Activated CD8-positive, alpha-beta memory T cell treated with anti-CD3 and anti-CD28 coated beads for 36 hours (primary cell): Measurements from ENCODE around the gene EBF4. TPM values are rescaled to one million over a fixed set of nuclear protein-coding genes. Genes with fewer than 3 reads are reported as not detected.

ENCODE experiments used
- CTCF ChIA-PET: fragments of 350-600 bp; sonication (Branson Sonifier 250); formaldehyde crosslinking; loops from one replicate; lab custom pipeline; 2021; ENCODE audit warnings: antibody characterized with exemption; lab: Charles Lee
- POLR2A ChIA-PET: fragments of 350-600 bp; sonication (Branson Sonifier 250); formaldehyde crosslinking; loops from one replicate; lab custom pipeline; 2021; ENCODE audit warnings: antibody characterized with exemption; lab: Charles Lee
- total RNA-seq, 2 experiments: library from RNA; stranded (reverse); gene quantifications; one replicate each; pipeline ENCODE4 v1.2.3, GENCODE V29; 2021

EBF4 gene
- total RNA-seq, 2 experiments from 2014 or later: 0.61 to 0.74 TPM

- ChIA-PET CTCF (interaction anchor here (0.9 to 2.4 kb wide), 7 partner anchors 16 to 137 kb away, joined by 3 to 10 read pairs (median 4); no protein-coding TSS in a partner anchor), POLR2A (no interaction called here)
Measured at GRCh38 chr20:2713285-2713684, 20.7 kb downstream of the EBF4 start.

- ChIA-PET CTCF (interaction anchor here (0.6 to 4.2 kb wide), 5 partner anchors 12 to 225 kb away, joined by 3 to 35 read pairs (median 3); no protein-coding TSS in a partner anchor), POLR2A (interaction anchor here (0.7 kb wide), 1 partner anchor 77 kb away, joined by 3 read pairs; no protein-coding TSS in a partner anchor)
Measured at GRCh38 chr20:2729251-2729713, 36.7 kb downstream of the EBF4 start.

GRCh38 chr20:2729791-2730190, 37.2 kb downstream of the EBF4 start:
- CTCF ChIA-PET: interaction anchor here (0.6 to 4.2 kb wide), 5 partner anchors 12 to 225 kb away, joined by 3 to 35 read pairs (median 3); no protein-coding TSS in a partner anchor
- POLR2A ChIA-PET: interaction anchor here (0.7 kb wide), 1 partner anchor 78 kb away, joined by 3 read pairs; no protein-coding TSS in a partner anchor

GRCh38 chr20:2734899-2735298, 42.3 kb downstream of the EBF4 start:
- ChIA-PET CTCF (no interaction called here), POLR2A (no interaction called here)

- CTCF ChIA-PET: interaction anchor here (0.9 to 1.2 kb wide), 2 partner anchors 10 to 28 kb away, joined by 3 to 4 read pairs; no protein-coding TSS in a partner anchor
- POLR2A ChIA-PET: no interaction called here
Measured at GRCh38 chr20:2736441-2736840, 43.9 kb downstream of the EBF4 start.

GRCh38 chr20:2738331-2739041, 45.9 kb downstream of the EBF4 start:
- ChIA-PET POLR2A (no interaction called here), CTCF (interaction anchor here (1.6 kb wide), 1 partner anchor 25 kb away, joined by 4 read pairs; no protein-coding TSS in a partner anchor)

DNA sequence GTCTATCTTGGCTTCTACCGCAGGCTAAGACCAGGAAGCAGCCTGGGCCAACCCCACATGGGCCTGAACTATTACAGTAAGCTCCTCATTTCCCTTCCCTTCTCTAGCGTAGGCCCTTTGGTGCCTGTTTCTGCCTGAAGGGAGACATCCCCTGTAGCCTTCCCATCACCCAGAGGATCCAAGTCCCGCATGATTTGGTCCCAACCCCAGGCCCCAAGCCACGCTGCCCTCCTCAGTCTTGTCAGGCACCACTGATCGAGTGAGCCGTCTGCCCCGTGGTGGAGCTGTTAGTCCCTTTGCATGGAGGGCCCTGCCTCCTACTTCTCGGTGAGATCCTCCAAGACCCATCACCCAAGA, 46.4 kb downstream of the EBF4 start:
- CTCF ChIA-PET: interaction anchor here (1.6 kb wide), 1 partner anchor 26 kb away, joined by 4 read pairs; no protein-coding TSS in a partner anchor

GRCh38 chr20:2740702-2741101, 48.1 kb downstream of the EBF4 start:
- ChIA-PET POLR2A (interaction anchor here (1.9 kb wide), 1 partner anchor 88 kb away, joined by 5 read pairs; the partner anchor contains the start of gene NOP56), CTCF (interaction anchor here (1.1 to 5.1 kb wide), 6 partner anchors 10 to 216 kb away, joined by 3 to 35 read pairs (median 8); no protein-coding TSS in a partner anchor)

More for the DNA sequence above, 46.4 kb downstream of the EBF4 start:
- POLR2A ChIA-PET: no interaction called here

GRCh38 chr20:2741463-2741862, 48.9 kb downstream of the EBF4 start:
- POLR2A ChIA-PET: interaction anchor here (0.6 to 1.9 kb wide), 2 partner anchors 89 to 1030 kb away, joined by 3 to 5 read pairs; partner anchors contain the start of gene NOP56
- CTCF ChIA-PET: interaction anchor here (0.6 to 5.1 kb wide), 12 partner anchors 11 to 217 kb away, joined by 3 to 35 read pairs (median 5); partner anchors contain the start of gene NOP56

GRCh38 chr20:2741881-2742280, 49.3 kb downstream of the EBF4 start:
- ChIA-PET CTCF (interaction anchor here (1.1 to 5.1 kb wide), 11 partner anchors 11 to 218 kb away, joined by 3 to 35 read pairs (median 6); partner anchors contain the start of gene NOP56), POLR2A (interaction anchor here (0.6 to 1.9 kb wide), 2 partner anchors 90 to 1030 kb away, joined by 3 to 5 read pairs; partner anchors contain the start of gene NOP56)

DNA sequence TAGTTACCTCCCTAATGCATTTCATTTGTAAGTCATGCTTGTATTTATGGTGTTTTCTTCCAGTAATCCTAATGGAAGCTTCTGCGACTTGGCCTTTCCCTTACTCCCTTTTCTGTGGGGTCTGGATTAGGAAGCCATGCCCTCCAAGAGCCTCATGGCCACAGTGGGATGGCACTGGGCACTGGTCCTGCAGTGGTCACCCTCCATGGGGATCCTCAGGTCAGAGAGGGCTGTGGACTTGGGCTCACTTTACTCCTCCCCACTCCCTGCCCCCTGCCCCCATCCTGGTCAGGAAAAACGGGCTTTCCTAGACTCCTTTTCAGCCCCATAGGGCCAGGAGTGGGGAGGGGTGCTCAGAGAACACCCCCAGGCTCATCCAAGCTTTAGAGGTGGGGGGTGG, 49.9 kb downstream of the EBF4 start:
- CTCF ChIA-PET: interaction anchor here (1.2 to 5.1 kb wide), 10 partner anchors 9 to 90 kb away, joined by 3 to 35 read pairs (median 6); partner anchors contain the start of gene NOP56
- POLR2A ChIA-PET: interaction anchor here (1.9 kb wide), 1 partner anchor 90 kb away, joined by 5 read pairs; the partner anchor contains the start of gene NOP56

DNA sequence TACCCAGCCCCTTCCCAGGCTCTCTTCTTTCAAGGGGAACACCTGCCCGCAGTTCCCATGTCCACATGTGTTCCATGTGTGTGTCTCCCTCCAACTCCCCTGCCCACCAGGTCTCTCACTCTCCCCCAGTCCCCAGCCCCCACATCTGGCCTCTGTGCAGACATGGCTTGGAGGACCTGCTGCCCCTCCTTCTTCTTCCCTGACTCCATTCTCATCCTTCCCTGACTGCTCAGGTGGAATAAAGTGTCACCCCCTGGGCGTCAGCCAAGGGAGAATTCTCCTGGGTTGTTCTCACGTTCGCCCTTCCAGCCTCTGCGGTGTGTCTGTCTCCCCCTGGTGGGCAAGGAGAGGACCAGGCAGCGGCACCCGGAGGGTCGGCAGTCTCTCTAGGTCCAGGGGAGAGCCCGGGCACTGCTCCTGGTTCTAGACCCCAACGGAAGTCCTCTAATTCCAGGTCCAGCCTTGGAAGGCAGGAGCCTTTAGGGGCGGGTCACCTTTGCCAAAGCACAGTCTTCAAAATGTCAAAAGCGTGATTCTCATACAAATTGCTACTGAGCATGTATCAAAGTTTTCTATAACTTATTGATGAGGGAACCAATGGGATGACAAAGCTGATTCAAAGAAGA, 50.5 kb downstream of the EBF4 start:
- ChIA-PET POLR2A (no interaction called here), CTCF (interaction anchor here (0.7 to 5.1 kb wide), 11 partner anchors 9 to 594 kb away, joined by 3 to 35 read pairs (median 5); no protein-coding TSS in a partner anchor)

- POLR2A ChIA-PET: no interaction called here
Measured at GRCh38 chr20:2745060-2745910, 52.7 kb downstream of the EBF4 start.

GRCh38 chr20:2745936-2746635, 53.5 kb downstream of the EBF4 start:
- POLR2A ChIA-PET: no interaction called here
- CTCF ChIA-PET: no interaction called here

More at GRCh38 chr20:2745060-2745910, 52.7 kb downstream of the EBF4 start:
- CTCF ChIA-PET: no interaction called here

DNA sequence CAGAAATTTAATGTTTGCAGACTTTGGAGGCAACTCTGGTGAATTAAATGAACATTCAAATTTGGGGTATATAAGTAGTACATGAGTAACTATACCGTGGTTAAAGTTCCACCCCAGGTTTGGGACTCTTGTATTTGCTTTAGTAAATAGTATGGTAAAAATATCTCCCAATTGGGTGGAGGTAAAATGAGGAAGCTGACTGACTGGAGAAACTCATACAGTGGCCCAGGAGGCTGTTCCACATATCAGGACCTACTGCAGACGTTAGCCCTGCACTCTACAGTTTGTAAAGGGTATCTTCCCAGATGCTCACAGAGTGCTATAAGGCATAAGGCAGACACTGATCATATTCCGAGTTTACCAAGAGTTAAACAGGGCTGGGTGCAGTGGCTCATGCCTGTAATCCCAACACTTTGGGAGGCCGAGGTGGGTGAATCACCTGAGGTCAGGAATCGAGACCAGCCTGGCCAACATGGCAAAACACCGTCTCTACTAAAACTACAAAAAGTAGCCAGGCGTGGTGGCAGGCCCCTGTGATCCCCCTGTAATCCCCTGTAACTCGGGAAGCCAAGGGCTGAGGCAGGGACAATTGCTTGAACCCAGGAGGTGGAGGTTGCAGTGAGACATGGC, 54.2 kb downstream of the EBF4 start:
- POLR2A ChIA-PET: no interaction called here
- CTCF ChIA-PET: no interaction called here

DNA sequence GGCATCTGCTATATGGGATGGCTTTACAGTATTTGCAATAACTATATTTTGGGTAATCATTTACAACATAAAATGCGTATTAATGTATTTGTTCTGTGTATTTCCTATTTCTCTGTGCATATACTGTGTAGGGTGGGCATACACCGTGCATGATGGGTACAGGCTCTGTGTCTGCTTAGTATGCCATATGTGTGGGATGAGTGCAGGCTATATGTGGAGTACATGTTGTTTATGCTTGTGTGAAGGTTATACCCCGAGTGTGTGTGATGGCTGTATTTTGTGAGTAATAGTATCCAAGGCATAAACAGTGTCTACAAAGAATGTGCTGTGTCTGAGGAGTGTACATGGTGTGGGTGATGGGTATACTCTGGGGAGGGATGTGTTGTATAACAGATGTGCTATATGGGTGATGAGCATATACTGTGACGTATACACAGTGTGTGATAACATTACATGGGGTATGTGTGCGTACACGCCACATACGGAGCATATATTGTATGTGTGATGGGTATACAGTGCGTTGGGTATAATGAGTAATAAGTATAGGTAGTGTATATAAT, 55.2 kb downstream of the EBF4 start:
- ChIA-PET POLR2A (no interaction called here), CTCF (no interaction called here)
